Prostate gland (tissue), 2 donors: Measurements from ENCODE around the gene BAAT. TPM values are rescaled to one million over a fixed set of nuclear protein-coding genes. Genes with fewer than 3 reads are reported as not detected.

ENCODE experiments used
- small RNA-seq, 2 donors: library from RNA; depleted of rRNA; stranded (forward); fragments of <200 nt; gene quantifications; one replicate each; pipeline ENCODE3, GENCODE V24; 2016
- total RNA-seq, 2 donors: library from RNA; depleted of rRNA; stranded (reverse); fragments of >200 nt; gene quantifications; one replicate each; pipeline ENCODE4 v1.1.0, GENCODE V29; 2016

Gene BAAT
- total RNA-seq, 2 donors from 2014 or later, result not detected

Small RNA genes within 50 kb of the gene (small RNA-seq; reads per million reads assigned to genes)
- gene RF00322, result 0 reads per million in 2 donors

Other genes starting within 250 kb of the BAAT start
- gene MRPL50, start 13.6 kb upstream of the BAAT start, total RNA-seq, result 10 to 100 TPM; 10.3 to 12.5 TPM
- 10 to 100 TPM; 20.9 to 31.4 TPM for gene ZNF189, start 13.8 kb upstream of the BAAT start, total RNA-seq
- gene ALDOB, start 50.8 kb upstream of the BAAT start, total RNA-seq, result not detected
- 10 to 100 TPM; 24.1 to 36.7 TPM for gene RNF20, start 148.8 kb upstream of the BAAT start, total RNA-seq
- gene PPP3R2, start 210.0 kb upstream of the BAAT start, total RNA-seq, result 1 to 10 TPM in 1 of 2 donors, not detected in 1; 3.3 TPM